Forelimb muscle (tissue), 1 donor: ENCODE measurements around the gene DDX31. TPM values are rescaled to one million over a fixed set of nuclear protein-coding genes. Genes with fewer than 3 reads are reported as not detected.

ENCODE experiments used
- DNase-seq: peaks from one replicate; pipeline ENCODE4 v3.0.0-alpha.2; 2013; ENCODE audit warnings: low read depth
- polyA plus RNA-seq: library from polyadenylated mRNA; unstranded; fragments of 120-200 nt; gene quantifications from one replicate; pipeline ENCODE4 v1.2.1, GENCODE V29; 2013; ENCODE audit not compliant: insufficient read length

DDX31 gene
- polyA plus RNA-seq, 1 donor: 8.9 TPM

GRCh38 chr9:132673355-132673754, 3.6 kb upstream of the DDX31 start:
- no peak for DNase-seq

GRCh38 chr9:132672413-132672690, 2.6 kb upstream of the DDX31 start:
- no peak for DNase-seq

- no peak for DNase-seq
Observed at GRCh38 chr9:132671620-132672412, 2.0 kb upstream of the DDX31 start.

GRCh38 chr9:132670457-132671391, 941 bp upstream of the DDX31 start, which contains the start of gene GTF3C4:
Gene GTF3C4 (plus strand): TSS chr9:132670464. CDS start chr9:132670599, 135 bp downstream.
- no peak for DNase-seq

GRCh38 chr9:132669319-132669697, 475 bp downstream of the DDX31 start:
- no peak for DNase-seq

- DNase-seq: no peak
Observed at GRCh38 chr9:132663851-132664250, 5.9 kb downstream of the DDX31 start.

GRCh38 chr9:132663117-132663516, 6.7 kb downstream of the DDX31 start:
- DNase-seq: no peak

- no peak for DNase-seq
Observed at GRCh38 chr9:132662152-132662945, 7.4 kb downstream of the DDX31 start.

- no peak for DNase-seq
Observed at GRCh38 chr9:132656299-132656698, 13.5 kb downstream of the DDX31 start.

GRCh38 chr9:132651259-132651658, 18.5 kb downstream of the DDX31 start:
- no peak for DNase-seq

- no peak for DNase-seq
Observed at GRCh38 chr9:132648685-132649084, 21.1 kb downstream of the DDX31 start.

GRCh38 chr9:132648283-132648682, 21.5 kb downstream of the DDX31 start:
- no peak for DNase-seq

GRCh38 chr9:132647806-132648205, 22.0 kb downstream of the DDX31 start:
- DNase-seq: no peak

GRCh38 chr9:132647355-132647754, 22.4 kb downstream of the DDX31 start:
- DNase-seq: no peak

GRCh38 chr9:132646726-132647125, 23.1 kb downstream of the DDX31 start:
- no peak for DNase-seq

GRCh38 chr9:132645711-132646110, 24.1 kb downstream of the DDX31 start:
- no peak for DNase-seq

GRCh38 chr9:132645306-132645705, 24.5 kb downstream of the DDX31 start:
- no peak for DNase-seq

GRCh38 chr9:132644251-132644650, 25.5 kb downstream of the DDX31 start:
- no peak for DNase-seq

- no peak for DNase-seq
Observed at GRCh38 chr9:132641216-132641615, 28.6 kb downstream of the DDX31 start.

GRCh38 chr9:132639322-132639721, 30.5 kb downstream of the DDX31 start:
- no peak for DNase-seq

- no peak for DNase-seq
Observed at GRCh38 chr9:132638240-132638639, 31.5 kb downstream of the DDX31 start.

- DNase-seq: no peak
Observed at GRCh38 chr9:132637801-132638200, 32.0 kb downstream of the DDX31 start.
